ENCODE data around the gene CELF4.

Gene CELF4

DNA sequence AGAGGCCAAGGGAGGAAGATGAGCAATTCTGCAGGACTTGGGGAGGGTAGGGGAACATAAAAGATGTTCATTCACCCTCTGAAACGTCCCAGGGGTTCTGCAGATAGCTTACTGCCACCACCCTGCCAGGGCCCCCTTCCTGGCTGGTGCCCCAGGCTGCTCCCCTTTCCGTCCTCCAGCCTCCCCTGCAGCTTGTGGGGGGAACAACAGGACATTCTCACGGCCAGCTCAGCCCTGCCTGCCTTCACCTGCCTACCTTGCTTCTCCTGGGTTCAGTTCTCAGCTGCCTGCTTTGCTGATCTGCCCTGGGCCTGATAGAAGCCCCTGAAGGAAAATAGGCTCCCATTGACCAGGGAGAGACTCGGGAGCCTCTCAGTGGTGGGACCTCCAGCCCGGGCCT is 251.1 kb downstream of the CELF4 start:
- H3K4me1 ChIP-seq = no peaks in the 10 kb centered on the region
- in situ Hi-C loops (cut with MboI; ENCODE audit: low sequenced_read_pairs) = no loop called here

DNA sequence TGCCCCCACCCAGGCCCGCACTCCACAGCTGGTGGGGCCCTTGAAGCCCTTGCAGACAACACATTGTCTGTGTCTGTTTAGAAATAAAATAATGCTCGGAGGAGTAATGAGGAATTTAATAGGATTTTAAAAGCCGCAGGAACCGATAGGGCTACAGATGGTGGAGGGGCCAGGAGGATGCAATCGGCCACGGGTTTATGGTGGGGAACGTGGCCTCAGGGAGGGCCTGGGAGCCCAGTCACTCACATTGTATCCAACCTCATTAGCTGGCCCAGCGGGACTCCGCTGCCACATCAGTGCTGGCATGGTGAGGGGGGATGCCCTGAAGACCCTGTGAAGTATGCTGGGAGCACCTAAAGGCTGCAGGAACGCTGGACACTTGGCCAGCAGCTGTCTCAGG is 252.0 kb downstream of the CELF4 start:
- H3K9me3 ChIP-seq = no peaks in the 10 kb centered on the region
- no peaks in the 10 kb centered on the region for H3K36me3 ChIP-seq (replicated peaks)
- no peak overlapping the region for H3K4me3 ChIP-seq
- no peak for DNase-seq (ENCODE audit: low spot score in 2 of 2)
- H3K4me1 ChIP-seq = no peaks in the 10 kb centered on the region
- H3K27me3 ChIP-seq (ENCODE audit: low read depth) = no peaks in the 10 kb centered on the region
- in situ Hi-C loops (cut with MboI; ENCODE audit: low sequenced_read_pairs) = no loop called here

More for the DNA sequence above, 251.1 kb downstream of the CELF4 start:
- Histone ChIP-seq H3K36me3 (replicated peaks) (no peaks in the 10 kb centered on the region), H3K4me3 (no peak overlapping the region), H3K9me3 (no peaks in the 10 kb centered on the region), H3K27me3 (ENCODE audit: low read depth) (no peaks in the 10 kb centered on the region)
- no peak for DNase-seq (ENCODE audit: low spot score in 2 of 2)

DNA sequence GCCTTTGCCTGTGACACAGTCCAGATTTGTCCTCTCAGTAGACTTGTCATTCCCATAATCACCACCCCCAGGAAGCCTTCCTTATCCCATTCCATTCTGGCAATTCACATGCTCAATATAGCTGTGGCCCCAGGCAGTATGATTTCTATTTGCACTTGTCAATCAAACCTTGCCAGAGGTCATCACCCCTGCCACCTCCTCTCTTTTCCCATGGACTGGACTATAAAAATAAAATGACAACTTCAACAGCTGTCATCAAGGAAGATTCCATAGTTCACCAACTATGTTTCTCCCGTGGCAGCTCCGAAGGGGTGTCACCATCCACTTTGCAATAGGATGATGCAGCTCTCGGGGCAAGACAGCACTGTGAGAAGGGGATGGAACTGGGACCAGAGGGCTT is 255.7 kb downstream of the CELF4 start:
- H3K27me3 ChIP-seq (ENCODE audit: low read depth) = no peaks in the 10 kb centered on the region
- H3K4me1 ChIP-seq = no peaks in the 10 kb centered on the region
- no peaks in the 10 kb centered on the region for H3K9me3 ChIP-seq
- H3K4me3 ChIP-seq = no peak overlapping the region
- no peaks in the 10 kb centered on the region for H3K36me3 ChIP-seq (replicated peaks)
- in situ Hi-C loops (cut with MboI; ENCODE audit: low sequenced_read_pairs) = no loop called here
- no peak for DNase-seq (ENCODE audit: low spot score in 2 of 2)

DNA sequence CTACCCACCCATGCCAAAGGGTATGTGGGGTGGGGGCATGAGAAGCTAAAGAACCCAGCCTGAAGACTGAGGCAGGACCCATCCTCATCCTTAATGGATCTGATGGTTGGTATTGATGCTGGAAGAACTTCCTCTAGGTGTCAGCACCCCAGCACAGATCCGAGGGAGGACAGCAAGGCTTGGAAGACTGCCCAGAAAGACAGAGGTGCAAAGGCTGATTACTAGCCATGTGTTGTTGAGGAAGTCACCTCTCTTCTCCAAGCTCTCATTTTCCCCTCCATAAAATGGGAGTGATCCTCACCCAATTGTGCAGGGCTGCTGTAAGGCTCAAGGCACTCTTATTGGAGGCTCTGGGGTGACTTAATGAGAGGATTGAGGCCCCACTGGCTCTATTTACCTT is 256.5 kb downstream of the CELF4 start:
- Histone ChIP-seq H3K27me3 (ENCODE audit: low read depth) (no peaks in the 10 kb centered on the region), H3K36me3 (replicated peaks) (no peaks in the 10 kb centered on the region), H3K4me3 (no peak overlapping the region), H3K4me1 (no peaks in the 10 kb centered on the region), H3K9me3 (no peaks in the 10 kb centered on the region)
- no peak for DNase-seq (ENCODE audit: low spot score in 2 of 2)
- in situ Hi-C loops (cut with MboI; ENCODE audit: low sequenced_read_pairs) = no loop called here

DNA sequence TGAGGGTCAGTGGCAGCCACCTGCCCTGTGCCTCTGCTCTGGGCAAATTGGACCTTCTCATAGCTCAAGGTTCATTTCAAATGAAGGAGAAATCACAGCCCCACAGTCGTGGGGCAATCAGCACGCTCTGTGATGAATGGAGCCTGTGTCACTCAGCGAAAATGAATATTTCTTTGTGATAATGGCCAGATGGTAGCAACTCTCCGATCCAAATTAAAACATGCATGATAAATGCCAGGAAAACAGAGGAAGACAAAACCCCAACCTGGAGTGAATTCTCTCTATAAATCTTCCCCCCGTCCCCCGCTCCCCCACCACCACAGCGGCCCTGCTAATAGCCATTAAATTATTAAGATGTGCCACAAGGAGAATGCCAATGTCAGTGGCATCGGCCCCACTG is 258.4 kb downstream of the CELF4 start:
- no peak overlapping the region for H3K4me3 ChIP-seq
- no peaks in the 10 kb centered on the region for H3K9me3 ChIP-seq
- H3K4me1 ChIP-seq = no peaks in the 10 kb centered on the region
- in situ Hi-C loops (cut with MboI; ENCODE audit: low sequenced_read_pairs) = no loop called here
- no peaks in the 10 kb centered on the region for H3K36me3 ChIP-seq (replicated peaks)
- no peaks in the 10 kb centered on the region for H3K27me3 ChIP-seq (ENCODE audit: low read depth)
- DNase-seq (ENCODE audit: low spot score in 2 of 2) = no peak

DNA sequence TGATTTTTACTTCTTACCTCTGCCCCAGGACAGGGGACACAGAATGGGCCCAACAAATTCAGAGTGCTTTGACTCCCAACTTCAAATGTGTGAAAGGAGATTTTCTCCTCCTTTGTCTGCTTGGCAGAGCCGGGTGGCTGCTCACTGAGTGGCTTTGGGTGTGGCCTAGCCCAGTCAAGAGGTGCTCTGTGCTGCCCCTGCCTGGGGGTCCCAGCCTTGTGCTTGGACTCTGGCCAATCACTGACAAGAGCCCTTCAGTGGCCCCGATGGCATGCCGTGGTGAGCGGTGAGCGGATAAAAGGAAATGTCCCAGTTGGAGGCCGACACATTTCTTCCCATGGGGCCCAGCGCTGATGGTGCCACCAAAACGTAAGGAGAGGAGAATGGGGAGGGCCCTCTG is 259.2 kb downstream of the CELF4 start:
- no peaks in the 10 kb centered on the region for H3K9me3 ChIP-seq
- no peaks in the 10 kb centered on the region for H3K27me3 ChIP-seq (ENCODE audit: low read depth)
- H3K36me3 ChIP-seq (replicated peaks) = no peaks in the 10 kb centered on the region
- in situ Hi-C loops (cut with MboI; ENCODE audit: low sequenced_read_pairs) = no loop called here
- H3K4me1 ChIP-seq = no peaks in the 10 kb centered on the region
- H3K4me3 ChIP-seq = no peak overlapping the region
- no peak for DNase-seq (ENCODE audit: low spot score in 2 of 2)

DNA sequence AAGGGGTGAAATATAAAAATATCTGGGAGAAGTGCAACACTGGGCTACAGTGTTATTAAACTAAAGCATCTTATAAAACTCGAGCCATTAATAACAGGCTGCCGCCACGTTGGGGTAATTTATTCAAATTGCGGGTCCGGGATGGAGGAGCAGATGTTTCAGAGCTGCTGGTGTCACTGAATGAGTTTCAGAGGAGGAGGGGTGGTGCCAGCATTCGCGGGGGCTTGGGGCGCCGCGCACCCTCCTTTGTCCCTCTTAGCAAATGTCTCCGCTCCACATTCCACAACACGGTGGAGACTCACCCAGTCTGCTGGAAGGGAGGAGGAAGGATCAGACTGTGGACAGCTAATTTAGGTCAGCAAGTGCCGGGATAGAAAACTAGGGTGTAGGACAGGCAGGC is 260.5 kb downstream of the CELF4 start:
- Histone ChIP-seq H3K36me3 (replicated peaks) (no peaks in the 10 kb centered on the region), H3K9me3 (no peaks in the 10 kb centered on the region), H3K4me1 (no peaks in the 10 kb centered on the region), H3K4me3 (no peak overlapping the region), H3K27me3 (ENCODE audit: low read depth) (no peaks in the 10 kb centered on the region)
- no peak for DNase-seq (ENCODE audit: low spot score in 2 of 2)
- in situ Hi-C loops (cut with MboI; ENCODE audit: low sequenced_read_pairs) = no loop called here

DNA sequence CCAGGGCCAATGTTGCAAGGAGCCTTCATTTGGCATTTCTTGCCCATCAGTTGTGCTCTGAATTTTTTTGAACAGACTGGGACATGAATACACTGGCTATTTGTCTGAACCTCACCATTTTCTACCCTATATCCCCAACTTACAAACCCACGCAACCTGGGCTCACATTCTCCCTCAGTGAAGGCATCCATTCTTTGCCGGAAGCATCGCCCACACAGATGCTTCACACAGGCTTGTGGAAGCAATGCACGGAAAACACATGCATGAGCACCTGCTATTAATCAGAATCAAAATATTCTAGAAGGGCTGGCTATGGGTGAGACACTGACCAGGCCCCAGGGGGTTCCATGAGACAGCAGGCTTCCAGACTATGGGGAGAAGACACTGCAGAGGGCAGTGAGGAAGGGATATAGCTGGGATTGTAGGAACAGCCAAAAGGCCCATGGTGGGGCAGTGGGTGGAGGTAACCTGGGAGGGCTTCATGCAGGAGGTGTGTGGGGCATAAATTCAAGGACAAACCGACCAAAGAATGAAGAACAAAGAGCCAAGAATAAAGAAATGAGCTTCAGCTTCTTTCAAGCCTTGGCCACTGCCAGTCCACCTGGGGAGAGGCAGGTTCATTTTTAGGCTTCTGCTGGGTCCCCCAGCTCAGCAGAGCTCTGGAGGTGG is 261.5 kb downstream of the CELF4 start:
- H3K4me3 ChIP-seq = no peak overlapping the region
- H3K27me3 ChIP-seq (ENCODE audit: low read depth) = no peaks in the 10 kb centered on the region
- in situ Hi-C loops (cut with MboI; ENCODE audit: low sequenced_read_pairs) = no loop called here

DNA sequence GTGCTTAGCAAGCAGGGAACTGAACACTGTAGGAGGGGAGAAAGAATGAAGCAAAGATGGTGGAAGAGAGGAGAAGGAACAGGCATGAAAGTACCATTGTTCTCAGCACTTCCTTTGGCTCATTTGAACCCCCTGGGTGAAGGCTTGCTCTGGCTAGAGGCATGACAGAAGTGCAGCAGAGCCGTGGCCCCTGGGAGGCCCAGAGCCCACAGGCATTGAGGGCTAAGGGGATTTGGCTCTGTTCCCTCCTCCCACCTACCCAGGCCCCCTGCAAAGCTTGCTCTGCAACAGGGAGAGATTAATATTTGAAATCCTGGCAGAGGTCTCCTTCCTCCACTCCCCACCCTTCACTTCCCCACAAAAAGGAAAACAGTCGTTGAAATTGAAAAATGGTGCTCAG is 262.6 kb downstream of the CELF4 start:
- Histone ChIP-seq H3K36me3 (replicated peaks) (no peaks in the 10 kb centered on the region), H3K9me3 (no peaks in the 10 kb centered on the region), H3K4me3 (no peak overlapping the region), H3K27me3 (ENCODE audit: low read depth) (no peaks in the 10 kb centered on the region), H3K4me1 (peaks cover 3% of the 10 kb centered on the region; the same call in 1 of the 2 replicates)
- DNase-seq (ENCODE audit: low spot score in 2 of 2) = no peak
- in situ Hi-C loops (cut with MboI; ENCODE audit: low sequenced_read_pairs) = no loop called here

More for the DNA sequence above, 261.5 kb downstream of the CELF4 start:
- no peaks in the 10 kb centered on the region for H3K36me3 ChIP-seq (replicated peaks)
- H3K4me1 ChIP-seq = peaks cover 3% of the 10 kb centered on the region; the same call in 1 of the 2 replicates
- no peaks in the 10 kb centered on the region for H3K9me3 ChIP-seq
- no peak for DNase-seq (ENCODE audit: low spot score in 2 of 2)

DNA sequence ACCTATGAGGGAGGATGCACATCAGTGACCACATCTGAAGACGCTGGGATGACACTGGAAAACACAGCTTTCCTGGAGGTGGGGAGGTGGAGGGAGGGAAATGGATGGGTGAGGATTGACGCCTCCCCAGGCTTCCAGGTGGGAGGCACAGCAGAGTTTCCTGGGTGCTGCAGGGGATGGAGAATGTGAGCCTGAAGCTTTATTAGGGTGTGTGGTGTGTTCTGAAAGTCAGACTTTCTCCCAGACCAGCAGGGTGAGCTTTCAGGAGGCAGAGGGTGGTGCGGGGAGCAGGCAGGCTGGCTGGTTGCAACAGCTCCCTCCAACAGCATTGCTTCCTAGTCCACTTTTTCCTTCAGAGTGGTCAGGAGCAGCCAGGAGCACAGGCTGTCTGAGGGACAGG is 263.1 kb downstream of the CELF4 start:
- no peak for DNase-seq (ENCODE audit: low spot score in 2 of 2)
- Histone ChIP-seq H3K27me3 (ENCODE audit: low read depth) (no peaks in the 10 kb centered on the region), H3K9me3 (no peaks in the 10 kb centered on the region), H3K36me3 (replicated peaks) (no peaks in the 10 kb centered on the region), H3K4me3 (no peak overlapping the region), H3K4me1 (peaks cover 3% of the 10 kb centered on the region; the same call in 1 of the 2 replicates)
- in situ Hi-C loops (cut with MboI; ENCODE audit: low sequenced_read_pairs) = no loop called here

DNA sequence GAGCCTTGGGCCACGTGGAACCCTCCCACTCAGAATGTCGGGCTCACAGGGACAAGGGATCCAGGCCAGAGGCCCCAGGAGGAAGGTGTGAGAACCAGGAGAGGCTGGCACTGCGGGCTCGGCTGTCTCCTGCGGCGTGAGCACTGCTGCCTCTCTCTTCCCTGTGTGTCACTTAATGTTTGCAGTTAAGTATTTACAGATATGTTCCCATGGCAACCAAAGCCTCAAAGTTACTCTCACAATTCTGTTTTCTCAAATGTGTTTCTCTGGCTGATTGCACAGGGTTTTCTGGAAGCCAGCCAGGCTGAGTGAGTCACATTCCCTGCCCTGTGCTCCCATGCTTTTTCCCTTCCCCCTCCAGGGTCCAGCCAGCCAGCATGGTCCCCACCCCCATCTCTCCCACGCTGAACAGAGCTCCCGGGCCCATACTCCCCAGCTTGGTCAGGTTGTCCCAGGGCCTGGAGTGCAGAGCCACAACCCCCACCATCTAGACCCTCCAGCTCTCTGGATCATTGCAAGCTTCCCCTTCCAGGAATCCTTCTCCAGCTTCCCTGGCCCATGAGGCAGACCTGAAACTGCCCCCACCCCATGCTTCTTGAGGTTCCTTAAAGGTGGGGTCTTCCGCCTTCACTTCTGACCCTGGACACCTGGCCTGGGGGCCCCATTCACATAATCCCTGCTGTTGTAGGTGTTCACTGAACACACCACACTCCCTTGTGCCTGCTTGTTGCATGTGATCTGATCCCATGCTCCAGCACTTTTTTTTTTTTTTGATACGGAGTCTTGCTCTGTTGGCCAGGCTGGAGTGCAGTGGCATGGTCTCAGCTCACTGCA is 265.9 kb downstream of the CELF4 start:
- in situ Hi-C loops (cut with MboI; ENCODE audit: low sequenced_read_pairs) = no loop called here

DNA sequence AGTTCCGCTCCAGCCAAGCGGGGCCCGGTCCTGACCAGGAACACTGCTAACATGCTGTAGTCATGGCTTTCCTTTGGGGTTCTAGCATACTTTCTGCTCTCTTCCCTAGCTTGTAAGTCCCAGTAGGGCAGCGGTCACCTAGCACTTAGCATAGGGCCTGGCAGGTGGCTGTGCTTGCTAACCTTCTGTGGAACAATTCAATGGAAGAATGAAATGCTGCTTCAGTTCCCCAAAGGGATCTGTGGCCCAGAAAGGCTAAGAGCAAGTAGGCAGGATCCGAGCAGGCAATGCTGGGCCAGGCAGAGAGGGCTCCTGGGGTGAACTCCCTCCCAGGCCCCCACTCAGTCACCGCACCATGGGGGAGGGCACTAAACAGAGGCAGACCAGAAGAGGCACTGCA is 266.8 kb downstream of the CELF4 start:
- in situ Hi-C loops (cut with MboI; ENCODE audit: low sequenced_read_pairs) = no loop called here
- Histone ChIP-seq H3K4me3 (no peak overlapping the region), H3K36me3 (replicated peaks) (no peaks in the 10 kb centered on the region), H3K27me3 (ENCODE audit: low read depth) (no peaks in the 10 kb centered on the region), H3K4me1 (peaks cover 3% of the 10 kb centered on the region; the same call in 1 of the 2 replicates), H3K9me3 (no peaks in the 10 kb centered on the region)
- no peak for DNase-seq (ENCODE audit: low spot score in 2 of 2)

More for the DNA sequence above, 265.9 kb downstream of the CELF4 start:
- Histone ChIP-seq H3K4me3 (no peak overlapping the region), H3K9me3 (no peaks in the 10 kb centered on the region), H3K4me1 (peaks cover 3% of the 10 kb centered on the region; the same call in 1 of the 2 replicates), H3K36me3 (replicated peaks) (no peaks in the 10 kb centered on the region), H3K27me3 (ENCODE audit: low read depth) (no peaks in the 10 kb centered on the region)
- peak; percentile 32 to 80 for DNase-seq (ENCODE audit: low spot score in 2 of 2)

DNA sequence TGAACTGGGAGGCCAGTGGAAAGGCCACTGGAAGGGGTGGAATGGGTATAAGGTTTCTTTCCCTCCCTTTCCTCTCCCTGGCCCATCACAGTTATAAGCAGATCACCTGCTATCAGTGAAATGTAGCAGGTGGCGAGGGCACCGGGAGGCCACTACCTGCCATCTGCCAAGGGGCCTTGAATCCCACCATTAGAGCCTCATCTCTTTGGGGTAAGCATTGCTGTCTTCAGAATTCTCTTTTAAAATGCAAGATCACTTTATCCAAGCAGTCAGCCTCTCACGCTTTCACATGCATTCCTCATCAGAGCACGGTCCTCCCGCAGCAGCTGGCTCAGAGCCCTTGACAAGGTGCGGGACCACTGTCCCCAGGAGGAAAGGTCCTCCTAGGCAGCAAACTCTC is 268.5 kb downstream of the CELF4 start:
- in situ Hi-C loops (cut with MboI; ENCODE audit: low sequenced_read_pairs) = no loop called here
- no peak overlapping the region for H3K4me3 ChIP-seq
- H3K36me3 ChIP-seq (replicated peaks) = no peaks in the 10 kb centered on the region
- no peaks in the 10 kb centered on the region for H3K9me3 ChIP-seq
- H3K4me1 ChIP-seq = peaks cover 3% of the 10 kb centered on the region; the same call in 1 of the 2 replicates
- H3K27me3 ChIP-seq (ENCODE audit: low read depth) = no peaks in the 10 kb centered on the region
- DNase-seq (ENCODE audit: low spot score in 2 of 2) = no peak

DNA sequence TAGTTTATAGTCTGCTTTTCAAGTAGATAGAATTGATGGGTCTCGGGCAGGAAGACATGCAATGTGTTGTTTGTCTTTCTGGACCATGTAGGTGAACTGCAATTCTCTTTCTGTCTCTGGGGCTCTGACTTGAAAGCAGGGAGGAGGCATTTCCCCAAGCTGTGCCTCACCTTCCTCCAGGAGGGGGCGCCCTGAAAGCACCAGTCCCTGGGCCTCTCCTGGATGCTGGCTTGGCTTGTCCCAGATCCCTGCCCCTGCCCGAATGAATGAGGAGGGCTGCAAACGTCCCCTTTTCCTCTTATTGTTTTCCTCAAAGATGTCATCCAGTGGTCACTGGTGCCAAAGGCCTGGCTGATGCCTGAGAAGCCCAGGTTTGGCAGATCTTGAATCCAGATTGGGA is 270.6 kb downstream of the CELF4 start:
- peak in 1 of 2 experiments; percentile 79 for DNase-seq (ENCODE audit: low spot score in 2 of 2)
- Histone ChIP-seq H3K27me3 (ENCODE audit: low read depth) (no peaks in the 10 kb centered on the region), H3K9me3 (no peaks in the 10 kb centered on the region), H3K4me1 (peaks cover 3% of the 10 kb centered on the region; the same call in 1 of the 2 replicates), H3K4me3 (no peak overlapping the region), H3K36me3 (replicated peaks) (no peaks in the 10 kb centered on the region)
- in situ Hi-C loops (cut with MboI; ENCODE audit: low sequenced_read_pairs) = no loop called here
